ENCODE results near the gene MAPKAP1.

MAPKAP1 gene

GRCh38 chr9:125431012-125431305, 276.0 kb downstream of the MAPKAP1 start:
- H3K9me3 Mint-ChIP-seq: no peaks in the 10 kb centered on the region
- no peak overlapping the region for H3K27ac Mint-ChIP-seq
- no peak overlapping the region for H3K4me3 Mint-ChIP-seq
- DNase-seq (no peak), ATAC-seq (replicated peaks) (no peak)
- H3K36me3 Mint-ChIP-seq (ENCODE audit: insufficient read depth): no peaks in the 10 kb centered on the region
- no peaks in the 10 kb centered on the region for H3K4me1 Mint-ChIP-seq (ENCODE audit: low read depth in 2 of 2)
- no peaks in the 10 kb centered on the region for H3K27me3 Mint-ChIP-seq

GRCh38 chr9:125430161-125431011, 276.6 kb downstream of the MAPKAP1 start:
- Mint-ChIP-seq H3K4me3 (no peak overlapping the region), H3K27me3 (no peaks in the 10 kb centered on the region), H3K4me1 (ENCODE audit: low read depth in 2 of 2) (no peaks in the 10 kb centered on the region), H3K9me3 (no peaks in the 10 kb centered on the region), H3K36me3 (ENCODE audit: insufficient read depth) (no peaks in the 10 kb centered on the region), H3K27ac (no peak overlapping the region)
- no peak for DNase-seq
- ATAC-seq (replicated peaks): no peak

- Mint-ChIP-seq H3K36me3 (ENCODE audit: insufficient read depth) (no peaks in the 10 kb centered on the region), H3K27me3 (no peaks in the 10 kb centered on the region), H3K27ac (no peak overlapping the region), H3K4me3 (no peak overlapping the region), H3K9me3 (no peaks in the 10 kb centered on the region), H3K4me1 (ENCODE audit: low read depth in 2 of 2) (no peaks in the 10 kb centered on the region)
- ATAC-seq (replicated peaks): no peak
- DNase-seq: no peak
These were observed 277.4 kb downstream of the MAPKAP1 start for GRCh38 chr9:125429476-125430160.

GRCh38 chr9:125428902-125429467, 278.0 kb downstream of the MAPKAP1 start:
- Mint-ChIP-seq H3K4me3 (no peak overlapping the region), H3K36me3 (ENCODE audit: insufficient read depth) (no peaks in the 10 kb centered on the region), H3K27me3 (no peaks in the 10 kb centered on the region), H3K4me1 (ENCODE audit: low read depth in 2 of 2) (no peaks in the 10 kb centered on the region), H3K9me3 (no peaks in the 10 kb centered on the region), H3K27ac (no peak overlapping the region)
- ATAC-seq (replicated peaks): no peak
- no peak for DNase-seq

- ATAC-seq (replicated peaks) (no peak), DNase-seq (no peak)
- Mint-ChIP-seq H3K36me3 (ENCODE audit: insufficient read depth) (no peaks in the 10 kb centered on the region), H3K4me3 (no peak overlapping the region), H3K27me3 (no peaks in the 10 kb centered on the region), H3K9me3 (no peaks in the 10 kb centered on the region), H3K4me1 (ENCODE audit: low read depth in 2 of 2) (no peaks in the 10 kb centered on the region), H3K27ac (no peak overlapping the region)
These were observed 278.7 kb downstream of the MAPKAP1 start for GRCh38 chr9:125428060-125428901.

- no peak for ATAC-seq (replicated peaks)
- Mint-ChIP-seq H3K4me3 (no peak overlapping the region), H3K36me3 (ENCODE audit: insufficient read depth) (no peaks in the 10 kb centered on the region), H3K27me3 (no peaks in the 10 kb centered on the region), H3K4me1 (ENCODE audit: low read depth in 2 of 2) (no peaks in the 10 kb centered on the region), H3K9me3 (no peaks in the 10 kb centered on the region), H3K27ac (no peak overlapping the region)
- no peak for DNase-seq
These were observed 279.5 kb downstream of the MAPKAP1 start for GRCh38 chr9:125427556-125427955.

GRCh38 chr9:125426926-125427325, 280.1 kb downstream of the MAPKAP1 start:
- Mint-ChIP-seq H3K27ac (no peak overlapping the region), H3K27me3 (no peaks in the 10 kb centered on the region), H3K4me3 (no peak overlapping the region), H3K4me1 (ENCODE audit: low read depth in 2 of 2) (no peaks in the 10 kb centered on the region), H3K36me3 (ENCODE audit: insufficient read depth) (no peaks in the 10 kb centered on the region), H3K9me3 (no peaks in the 10 kb centered on the region)
- ATAC-seq (replicated peaks) (no peak), DNase-seq (no peak)

- Mint-ChIP-seq H3K9me3 (no peaks in the 10 kb centered on the region), H3K36me3 (ENCODE audit: insufficient read depth) (no peaks in the 10 kb centered on the region), H3K4me3 (no peak overlapping the region), H3K27ac (no peak overlapping the region), H3K4me1 (ENCODE audit: low read depth in 2 of 2) (no peaks in the 10 kb centered on the region), H3K27me3 (no peaks in the 10 kb centered on the region)
- DNase-seq (no peak), ATAC-seq (replicated peaks) (no peak)
These were observed 281.0 kb downstream of the MAPKAP1 start for GRCh38 chr9:125425901-125426515.

- no peaks in the 10 kb centered on the region for H3K9me3 Mint-ChIP-seq
- ATAC-seq (replicated peaks) (no peak), DNase-seq (no peak)
- H3K27me3 Mint-ChIP-seq: no peaks in the 10 kb centered on the region
- H3K4me1 Mint-ChIP-seq (ENCODE audit: low read depth in 2 of 2): no peaks in the 10 kb centered on the region
- no peaks in the 10 kb centered on the region for H3K36me3 Mint-ChIP-seq (ENCODE audit: insufficient read depth)
- H3K27ac Mint-ChIP-seq: no peak overlapping the region
- H3K4me3 Mint-ChIP-seq: no peak overlapping the region
These were observed 281.7 kb downstream of the MAPKAP1 start for GRCh38 chr9:125425170-125425897.

- ATAC-seq (replicated peaks): no peak
- Mint-ChIP-seq H3K4me3 (no peak overlapping the region), H3K9me3 (no peaks in the 10 kb centered on the region), H3K4me1 (ENCODE audit: low read depth in 2 of 2) (no peaks in the 10 kb centered on the region), H3K27me3 (no peaks in the 10 kb centered on the region), H3K27ac (no peak overlapping the region), H3K36me3 (ENCODE audit: insufficient read depth) (no peaks in the 10 kb centered on the region)
- DNase-seq: no peak
These were observed 283.0 kb downstream of the MAPKAP1 start for GRCh38 chr9:125423964-125424363.

- H3K36me3 Mint-ChIP-seq (ENCODE audit: insufficient read depth): no peaks in the 10 kb centered on the region
- ATAC-seq (replicated peaks) (no peak), DNase-seq (no peak)
- no peak overlapping the region for H3K27ac Mint-ChIP-seq
- no peaks in the 10 kb centered on the region for H3K9me3 Mint-ChIP-seq
- H3K27me3 Mint-ChIP-seq: no peaks in the 10 kb centered on the region
- no peak overlapping the region for H3K4me3 Mint-ChIP-seq
- no peaks in the 10 kb centered on the region for H3K4me1 Mint-ChIP-seq (ENCODE audit: low read depth in 2 of 2)
These were observed 284.2 kb downstream of the MAPKAP1 start for GRCh38 chr9:125422853-125423252.

GRCh38 chr9:125421591-125422181, 285.3 kb downstream of the MAPKAP1 start:
- H3K4me1 Mint-ChIP-seq (ENCODE audit: low read depth in 2 of 2): no peaks in the 10 kb centered on the region
- no peak overlapping the region for H3K27ac Mint-ChIP-seq
- H3K27me3 Mint-ChIP-seq: peaks cover 0 to 2% of the 10 kb centered on the region in 2 donors
- ATAC-seq (replicated peaks): no peak
- DNase-seq: no peak
- H3K4me3 Mint-ChIP-seq: no peak overlapping the region
- H3K9me3 Mint-ChIP-seq: no peaks in the 10 kb centered on the region
- H3K36me3 Mint-ChIP-seq (ENCODE audit: insufficient read depth): no peaks in the 10 kb centered on the region

Measured in effector memory CD8-positive, alpha-beta T cell (primary cell).